Stimulated activated naive B cell treated with anti-CD40 and anti-IgM and Interleukin-4, amounts not matched to agents 10 μg/mL and 1 μg/mL and 100 μg/mL, for 72 hours (primary cell): ENCODE results near the gene NRG2.

Experiments used
- ATAC-seq, 2 donors: fragments of 150-1000 bp; cut with Tn5 transposase; replicated peaks; 2 replicates each; pipeline ENCODE4 v1.10.0; 2021; ENCODE audit warnings: moderate library complexity in 1 of 2
- DNase-seq: peaks from one replicate; pipeline ENCODE4 v3.0.0; 2021
- H3K27ac Mint-ChIP-seq: one replicate; pipeline ENCODE4 v1.8.0; 2022; ENCODE audit warnings: mild to moderate bottlenecking, mixed read lengths
- H3K27me3 Mint-ChIP-seq, 2 donors: one replicate each; pipeline ENCODE4 v1.8.0; 2022; ENCODE audit warnings: mixed read lengths in 2 of 2
- H3K36me3 Mint-ChIP-seq, 2 donors: one replicate each; pipeline ENCODE4 v1.8.0; 2022; ENCODE audit warnings: mixed read lengths in 2 of 2, mild to moderate bottlenecking in 1 of 2
- H3K4me1 Mint-ChIP-seq, 2 donors: one replicate each; pipeline ENCODE4 v1.8.0; 2022; ENCODE audit warnings: mixed read lengths in 2 of 2, mild to moderate bottlenecking in 1 of 2
- H3K4me3 Mint-ChIP-seq, 2 donors: one replicate each; pipeline ENCODE4 v1.8.0; 2022; ENCODE audit warnings: mild to moderate bottlenecking in 2 of 2, mixed read lengths in 2 of 2, moderate library complexity in 1 of 2
- H3K9me3 Mint-ChIP-seq, 2 donors: one replicate each; pipeline ENCODE4 v1.8.0; 2022; ENCODE audit warnings: mixed read lengths in 2 of 2, mild to moderate bottlenecking in 1 of 2

NRG2 gene

DNA sequence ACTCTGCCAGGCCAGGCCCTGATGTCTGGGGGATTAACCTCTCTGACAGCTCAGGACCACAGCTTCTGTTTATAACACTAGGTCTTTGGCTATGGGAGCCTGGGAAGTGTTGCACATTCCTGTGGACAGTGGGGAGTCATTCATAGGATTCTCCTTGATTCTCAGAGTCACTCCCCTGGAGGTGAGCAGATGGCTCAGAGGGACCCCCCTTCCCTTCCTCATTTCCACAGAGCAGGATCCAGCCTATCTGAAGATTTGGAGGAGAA is 60.2 kb downstream of the NRG2 start:
- H3K4me1 Mint-ChIP-seq: peaks cover 8 to 11% of the 10 kb centered on the region in 2 donors
- peaks cover 31 to 63% of the 10 kb centered on the region in 2 donors for H3K27me3 Mint-ChIP-seq

DNA sequence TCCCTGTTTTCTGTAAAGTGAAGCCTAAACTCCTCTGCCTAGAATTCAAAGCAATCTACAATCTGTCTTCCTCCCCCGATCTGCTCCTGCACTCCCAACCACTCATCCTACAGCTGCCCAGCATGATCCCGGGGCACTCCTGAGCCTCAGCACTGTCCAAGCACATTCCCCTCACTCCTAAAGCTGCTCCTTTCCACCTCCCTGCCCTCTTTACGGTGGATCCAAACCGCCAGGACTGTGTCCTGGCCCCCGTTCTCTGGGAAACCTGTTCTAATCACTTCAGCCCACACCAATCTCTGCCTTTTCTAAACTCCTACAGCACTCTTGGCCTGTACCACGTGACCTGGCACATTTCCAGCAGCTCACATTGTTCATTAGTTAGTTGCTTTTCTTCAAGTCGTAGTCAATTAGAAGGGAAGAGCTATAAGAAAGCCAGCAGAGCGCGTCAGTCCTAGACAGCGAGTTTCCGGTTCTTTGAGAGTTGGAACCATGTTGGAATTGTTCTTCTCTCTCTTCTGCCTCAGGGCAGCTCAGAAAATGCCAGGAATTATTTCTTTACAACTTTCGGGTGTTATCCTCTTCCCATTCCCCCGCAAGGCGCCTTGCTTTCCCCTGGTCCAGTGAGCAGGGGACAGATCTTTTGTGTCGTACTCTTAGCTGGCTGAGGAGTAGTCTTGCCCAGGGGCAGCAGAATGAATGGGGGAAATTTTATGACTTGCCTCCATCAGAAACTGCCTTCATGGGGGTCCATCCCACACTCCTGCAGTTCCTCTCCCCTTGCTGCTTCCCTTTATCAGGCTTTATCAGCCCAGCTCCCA is 60.7 kb downstream of the NRG2 start:
- peaks cover 8 to 11% of the 10 kb centered on the region in 2 donors for H3K4me1 Mint-ChIP-seq
- H3K9me3 Mint-ChIP-seq: no peaks in the 10 kb centered on the region
- ATAC-seq: no peak
- no peak overlapping the region for H3K4me3 Mint-ChIP-seq
- H3K27ac Mint-ChIP-seq: no peak overlapping the region
- DNase-seq: no peak
- H3K36me3 Mint-ChIP-seq: no peaks in the 10 kb centered on the region
- peaks cover 34 to 66% of the 10 kb centered on the region in 2 donors for H3K27me3 Mint-ChIP-seq

More for the DNA sequence above, 60.2 kb downstream of the NRG2 start:
- Mint-ChIP-seq H3K9me3 (no peaks in the 10 kb centered on the region), H3K36me3 (no peaks in the 10 kb centered on the region), H3K27ac (no peak overlapping the region), H3K4me3 (no peak overlapping the region)
- DNase-seq (no peak), ATAC-seq (no peak)

DNA sequence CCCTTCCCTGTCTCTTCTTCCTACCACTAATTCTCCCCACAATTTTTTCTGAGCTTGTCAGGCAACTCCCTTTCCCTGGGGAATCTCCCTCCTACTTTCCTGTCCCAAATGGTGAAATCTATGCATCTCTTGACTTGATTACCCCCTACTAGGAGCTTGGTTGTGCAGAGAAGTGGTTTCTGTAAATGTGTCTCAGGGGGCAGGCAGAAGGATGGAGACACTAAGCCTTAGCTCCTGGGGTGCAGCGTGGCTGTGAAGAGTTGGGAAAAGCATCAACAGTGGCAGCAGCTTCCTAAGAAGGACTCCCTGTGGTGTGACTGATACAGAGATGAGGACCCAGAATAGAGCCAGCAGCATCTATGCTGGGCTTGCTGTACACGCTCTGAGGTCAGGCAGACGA is 62.3 kb downstream of the NRG2 start:
- no peak for ATAC-seq
- H3K4me3 Mint-ChIP-seq: no peak overlapping the region
- H3K27me3 Mint-ChIP-seq: peaks cover 36 to 70% of the 10 kb centered on the region in 2 donors
- DNase-seq: no peak
- H3K27ac Mint-ChIP-seq: no peak overlapping the region
- H3K9me3 Mint-ChIP-seq: no peaks in the 10 kb centered on the region
- H3K36me3 Mint-ChIP-seq: no peaks in the 10 kb centered on the region
- H3K4me1 Mint-ChIP-seq: peaks cover 5 to 6% of the 10 kb centered on the region in 2 donors

DNA sequence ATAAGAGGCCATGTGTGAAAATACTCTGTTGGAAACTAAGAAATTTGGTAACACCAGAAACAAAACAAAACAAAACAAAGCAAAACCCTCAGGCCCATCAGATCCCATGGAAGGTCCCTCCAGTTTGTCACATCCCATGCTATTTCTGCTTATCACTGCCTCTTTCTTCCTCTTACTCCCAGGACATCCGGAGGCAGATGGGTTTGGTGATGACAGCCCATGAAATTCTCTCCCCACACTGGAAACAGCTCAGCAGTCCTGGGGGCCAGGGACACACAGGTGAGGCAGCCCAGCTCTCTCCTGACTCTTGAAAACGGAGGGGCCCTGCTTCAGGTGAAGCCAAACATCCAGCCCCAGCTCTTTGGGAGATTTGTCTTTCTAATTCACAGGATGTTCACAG is 63.2 kb downstream of the NRG2 start:
- Mint-ChIP-seq H3K4me3 (no peak overlapping the region), H3K27me3 (peaks cover 40 to 73% of the 10 kb centered on the region in 2 donors), H3K9me3 (no peaks in the 10 kb centered on the region), H3K36me3 (no peaks in the 10 kb centered on the region), H3K27ac (no peak overlapping the region), H3K4me1 (no peaks in the 10 kb centered on the region)
- ATAC-seq (no peak), DNase-seq (no peak)

DNA sequence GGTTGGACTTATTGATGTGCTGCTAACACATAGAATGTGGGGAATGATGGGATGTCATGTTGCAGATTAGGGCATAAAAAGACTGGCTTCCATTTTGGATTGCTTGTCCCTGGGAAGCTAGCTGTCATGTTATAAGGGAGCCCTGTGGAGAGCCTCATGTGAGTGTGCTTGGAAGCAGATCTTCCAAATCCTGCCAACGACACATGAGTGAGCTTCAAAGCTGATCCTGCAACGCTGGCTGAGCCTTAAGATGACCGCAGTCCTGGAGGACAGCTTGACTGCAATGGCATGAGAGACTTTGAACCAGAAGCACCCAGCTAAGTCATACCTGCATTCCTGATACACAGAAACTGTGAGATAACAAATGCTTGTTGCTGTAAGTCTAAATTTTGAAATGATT is 63.6 kb downstream of the NRG2 start:
- Mint-ChIP-seq H3K27ac (no peak overlapping the region), H3K4me1 (no peaks in the 10 kb centered on the region), H3K9me3 (no peaks in the 10 kb centered on the region), H3K4me3 (no peak overlapping the region), H3K36me3 (no peaks in the 10 kb centered on the region), H3K27me3 (peaks cover 44 to 77% of the 10 kb centered on the region in 2 donors)
- DNase-seq: no peak
- ATAC-seq: no peak

DNA sequence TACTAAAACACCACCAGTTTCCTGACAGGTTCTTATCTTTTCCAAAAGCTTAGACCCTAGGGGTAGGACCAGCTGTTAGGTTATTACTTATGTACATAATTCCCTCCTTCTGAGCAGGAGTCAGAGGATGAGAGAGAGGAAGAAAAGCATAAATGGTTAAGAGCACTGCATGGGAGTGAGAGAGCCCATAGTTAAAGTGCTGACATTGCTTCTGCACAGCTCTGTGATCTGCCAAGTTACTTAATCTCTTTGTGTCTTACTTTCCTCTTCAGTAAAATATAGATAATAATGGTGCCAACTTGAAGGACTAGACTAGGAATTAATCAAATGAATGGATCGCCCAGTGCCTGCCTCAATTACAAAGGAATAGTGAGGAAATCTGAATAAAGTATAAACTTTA is 66.4 kb downstream of the NRG2 start:
- DNase-seq: no peak
- no peak for ATAC-seq
- Mint-ChIP-seq H3K27ac (no peak overlapping the region), H3K4me1 (no peaks in the 10 kb centered on the region), H3K9me3 (no peaks in the 10 kb centered on the region), H3K27me3 (peaks cover 40 to 69% of the 10 kb centered on the region in 2 donors), H3K4me3 (no peak overlapping the region), H3K36me3 (no peaks in the 10 kb centered on the region)

DNA sequence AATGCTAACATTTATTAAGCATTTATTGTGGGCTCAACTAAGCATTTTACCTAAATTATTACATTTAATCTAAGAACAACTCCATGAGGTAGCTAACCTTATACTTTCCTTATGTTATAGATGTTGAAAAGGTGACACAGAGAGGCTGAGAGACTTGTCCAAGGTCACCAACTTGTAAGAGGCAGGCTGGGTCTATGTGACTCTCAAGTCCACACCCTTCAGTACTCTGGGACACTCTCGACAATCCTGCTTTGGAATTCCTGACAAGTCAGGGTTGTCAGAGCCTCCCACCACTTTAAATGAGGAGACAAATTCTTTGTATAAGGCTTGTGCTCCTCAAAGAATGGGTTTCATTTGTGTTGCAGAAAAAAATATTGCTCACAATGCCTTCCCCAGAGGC is 67.2 kb downstream of the NRG2 start:
- Mint-ChIP-seq H3K4me1 (no peaks in the 10 kb centered on the region), H3K9me3 (no peaks in the 10 kb centered on the region), H3K27ac (no peak overlapping the region), H3K4me3 (no peak overlapping the region), H3K27me3 (peaks cover 37 to 69% of the 10 kb centered on the region in 2 donors), H3K36me3 (no peaks in the 10 kb centered on the region)
- DNase-seq: no peak
- ATAC-seq: no peak

DNA sequence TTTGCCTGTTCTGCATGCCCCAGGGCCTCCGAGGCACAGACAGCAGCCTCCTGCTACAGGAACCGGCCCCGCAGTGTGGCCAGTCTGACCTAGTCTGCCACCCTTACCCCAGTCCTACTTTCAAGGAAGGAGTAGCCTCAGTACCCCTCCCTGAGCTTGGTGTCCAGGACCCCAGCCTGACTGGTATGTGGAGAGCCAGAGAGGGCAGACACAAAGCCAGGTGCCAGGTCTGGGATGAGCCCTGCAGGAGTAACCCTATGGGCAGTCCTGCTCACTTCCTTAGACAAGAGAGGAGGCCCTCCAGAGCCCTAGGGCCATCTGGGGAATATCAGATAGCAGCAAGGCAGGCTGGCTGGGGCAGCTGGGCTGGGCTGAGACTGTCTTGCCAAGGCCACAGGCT is 67.8 kb downstream of the NRG2 start:
- H3K4me3 Mint-ChIP-seq: no peak overlapping the region
- no peak for DNase-seq
- H3K9me3 Mint-ChIP-seq: no peaks in the 10 kb centered on the region
- no peak for ATAC-seq
- H3K36me3 Mint-ChIP-seq: no peaks in the 10 kb centered on the region
- peaks cover 31 to 65% of the 10 kb centered on the region in 2 donors for H3K27me3 Mint-ChIP-seq
- no peak overlapping the region for H3K27ac Mint-ChIP-seq
- H3K4me1 Mint-ChIP-seq: no peaks in the 10 kb centered on the region

DNA sequence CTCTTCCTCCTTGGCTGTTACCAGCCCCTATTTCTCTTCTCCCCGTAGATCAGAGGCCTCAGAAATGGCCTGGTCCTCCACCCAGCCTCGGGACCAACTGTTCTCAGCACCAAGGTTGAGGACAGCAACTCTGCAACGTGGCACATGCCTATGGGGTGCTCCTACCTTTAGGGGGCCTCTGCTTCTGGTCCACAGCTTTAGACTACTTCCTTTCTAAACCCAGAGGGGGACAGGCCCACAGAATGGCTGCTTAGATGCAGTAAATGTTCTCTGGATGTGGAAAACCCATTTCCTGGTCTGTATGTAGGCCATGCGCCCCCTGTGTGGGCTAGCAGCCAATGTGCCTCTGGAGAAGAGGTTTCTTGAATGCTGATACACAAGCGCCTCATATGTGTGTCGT is 68.4 kb downstream of the NRG2 start:
- ATAC-seq: no peak
- no peaks in the 10 kb centered on the region for H3K9me3 Mint-ChIP-seq
- H3K27me3 Mint-ChIP-seq: peaks cover 29 to 66% of the 10 kb centered on the region in 2 donors
- no peaks in the 10 kb centered on the region for H3K36me3 Mint-ChIP-seq
- no peak overlapping the region for H3K4me3 Mint-ChIP-seq
- no peaks in the 10 kb centered on the region for H3K4me1 Mint-ChIP-seq
- DNase-seq: no peak
- no peak overlapping the region for H3K27ac Mint-ChIP-seq

DNA sequence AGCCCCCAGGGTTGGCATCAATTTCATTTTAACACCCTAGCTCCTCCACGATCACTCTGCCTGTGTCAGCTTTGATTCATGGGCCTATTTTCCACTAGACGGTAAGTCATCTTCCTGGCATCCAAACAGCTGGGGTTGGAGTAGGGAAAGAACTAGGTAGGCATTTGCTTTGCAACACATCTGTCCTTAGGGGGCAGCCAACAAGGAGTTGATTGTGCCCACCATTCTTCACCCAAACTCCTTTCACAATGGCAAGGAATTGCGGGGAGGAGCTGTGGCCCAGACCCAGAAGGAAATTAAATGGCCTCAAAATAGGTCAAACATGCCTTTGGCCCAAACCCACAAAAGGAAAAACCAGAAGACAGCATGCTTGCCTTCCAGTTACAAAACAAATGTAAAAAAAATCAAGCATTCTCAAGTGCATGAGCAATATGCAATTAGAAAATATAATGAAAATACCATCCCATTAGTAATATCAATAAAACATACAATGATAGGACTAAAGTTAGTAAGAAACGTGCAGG is 71.8 kb downstream of the NRG2 start:
- Mint-ChIP-seq H3K4me1 (no peaks in the 10 kb centered on the region), H3K36me3 (no peaks in the 10 kb centered on the region), H3K27me3 (peaks cover 23 to 45% of the 10 kb centered on the region in 2 donors), H3K9me3 (no peaks in the 10 kb centered on the region), H3K4me3 (no peak overlapping the region), H3K27ac (no peak overlapping the region)
- ATAC-seq (no peak), DNase-seq (no peak)

DNA sequence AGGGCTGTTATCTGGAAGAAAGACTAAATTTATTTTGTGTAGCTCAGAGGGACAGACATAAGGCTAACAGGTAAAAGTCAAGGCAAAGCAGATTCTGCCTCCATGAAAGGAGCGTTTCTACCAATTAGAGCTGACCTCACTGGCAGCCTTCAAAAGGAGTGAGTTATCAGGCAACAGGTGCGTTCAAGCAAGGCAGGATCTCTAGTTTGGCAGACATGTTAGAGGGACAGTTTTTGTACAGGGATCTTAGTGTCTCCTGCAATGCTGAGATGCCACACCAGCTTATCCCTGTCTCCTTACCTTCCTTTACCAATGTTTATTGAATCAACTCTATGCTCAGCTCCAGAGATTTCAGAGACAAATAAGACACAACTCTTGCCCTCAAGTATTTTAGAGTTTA is 73.8 kb downstream of the NRG2 start:
- Mint-ChIP-seq H3K4me3 (no peak overlapping the region), H3K36me3 (no peaks in the 10 kb centered on the region), H3K27me3 (peaks cover 12 to 46% of the 10 kb centered on the region in 2 donors), H3K27ac (no peak overlapping the region), H3K9me3 (no peaks in the 10 kb centered on the region), H3K4me1 (no peaks in the 10 kb centered on the region)
- no peak for ATAC-seq
- no peak for DNase-seq

DNA sequence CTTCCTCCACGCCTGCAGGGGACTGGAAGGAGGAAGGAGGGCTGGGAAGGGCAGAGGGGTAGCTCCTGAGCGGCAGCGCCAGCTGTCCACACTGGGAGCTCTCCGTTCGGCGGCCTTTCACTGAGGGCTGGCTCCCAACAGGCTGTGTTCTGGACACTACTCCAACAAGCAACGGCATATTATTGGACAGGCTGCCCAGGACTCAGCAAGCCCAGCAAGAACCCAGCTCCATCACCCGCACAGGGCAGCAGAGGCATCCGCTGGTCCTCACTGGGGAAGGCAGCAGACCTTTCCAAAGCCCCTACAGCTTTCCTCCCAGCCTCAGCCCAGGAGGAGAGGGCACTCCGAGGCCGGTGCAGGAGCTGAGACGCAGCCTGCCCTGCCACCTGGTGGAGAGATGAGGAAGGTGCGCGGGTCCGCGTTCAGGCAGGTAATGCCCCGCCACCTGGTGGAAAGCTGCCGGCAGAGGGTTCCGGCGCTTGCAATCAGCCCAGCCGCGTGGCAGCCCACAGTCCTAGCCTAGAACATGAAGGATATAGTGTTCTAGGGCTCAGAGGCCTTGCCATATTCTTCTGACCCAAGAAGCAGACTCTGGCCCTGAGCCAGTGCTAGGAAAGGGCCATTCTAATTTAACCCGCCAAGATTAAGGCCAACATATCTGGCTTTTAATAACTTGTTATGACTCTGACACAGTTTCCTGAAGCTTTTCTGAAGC is 74.4 kb downstream of the NRG2 start:
- no peak overlapping the region for H3K27ac Mint-ChIP-seq
- no peaks in the 10 kb centered on the region for H3K36me3 Mint-ChIP-seq
- H3K4me3 Mint-ChIP-seq: no peak overlapping the region
- ATAC-seq (peak; percentile 98), DNase-seq (peak; percentile 83)
- no peaks in the 10 kb centered on the region for H3K4me1 Mint-ChIP-seq
- peaks cover 12 to 51% of the 10 kb centered on the region in 2 donors for H3K27me3 Mint-ChIP-seq
- H3K9me3 Mint-ChIP-seq: no peaks in the 10 kb centered on the region

DNA sequence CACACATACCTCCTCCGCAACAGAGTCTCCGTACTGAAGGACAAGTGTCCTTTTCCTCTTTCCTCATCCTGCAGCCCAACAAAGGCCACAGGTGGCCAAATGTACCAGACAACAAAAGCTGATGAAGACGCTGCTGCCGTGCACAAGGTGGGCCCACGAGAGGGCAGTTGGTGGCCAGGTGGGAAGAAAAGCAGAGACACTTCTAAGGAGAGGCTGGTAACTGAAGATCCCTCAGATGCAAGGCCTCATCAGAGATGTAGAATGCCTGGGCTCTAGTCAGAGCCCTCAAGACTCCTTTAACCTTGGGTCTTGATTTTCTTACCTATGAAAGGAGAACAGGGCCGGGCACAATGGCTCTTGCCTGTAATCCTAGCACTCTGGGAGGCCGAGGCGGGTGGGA is 75.7 kb downstream of the NRG2 start:
- DNase-seq (no peak), ATAC-seq (no peak)
- Mint-ChIP-seq H3K27ac (no peak overlapping the region), H3K4me3 (no peak overlapping the region), H3K36me3 (no peaks in the 10 kb centered on the region), H3K27me3 (peaks cover 7 to 49% of the 10 kb centered on the region in 2 donors), H3K4me1 (no peaks in the 10 kb centered on the region), H3K9me3 (no peaks in the 10 kb centered on the region)

DNA sequence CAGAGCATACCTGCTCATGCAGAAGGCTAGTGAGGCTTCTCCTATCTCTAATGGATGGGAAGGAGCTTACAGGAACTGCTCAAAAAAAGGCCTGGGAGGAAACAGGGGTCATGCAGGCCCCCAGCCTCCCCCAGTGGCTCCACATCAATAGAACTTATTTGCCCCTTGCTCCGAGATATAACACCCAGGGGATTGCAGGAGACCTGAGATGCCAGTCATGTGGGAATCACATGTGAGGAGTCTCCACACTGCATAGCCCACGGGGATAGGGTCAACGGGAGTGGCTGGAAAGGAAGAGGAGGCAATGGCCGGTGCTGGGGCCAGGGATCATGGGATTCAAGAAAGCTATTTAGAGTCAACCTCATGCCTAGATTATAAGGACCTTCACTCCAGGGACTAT is 76.2 kb downstream of the NRG2 start:
- H3K4me1 Mint-ChIP-seq: no peaks in the 10 kb centered on the region
- H3K27me3 Mint-ChIP-seq: peaks cover 12 to 52% of the 10 kb centered on the region in 2 donors
- H3K4me3 Mint-ChIP-seq: no peak overlapping the region
- H3K36me3 Mint-ChIP-seq: no peaks in the 10 kb centered on the region
- H3K9me3 Mint-ChIP-seq: no peaks in the 10 kb centered on the region
- no peak for DNase-seq
- H3K27ac Mint-ChIP-seq: no peak overlapping the region
- no peak for ATAC-seq

DNA sequence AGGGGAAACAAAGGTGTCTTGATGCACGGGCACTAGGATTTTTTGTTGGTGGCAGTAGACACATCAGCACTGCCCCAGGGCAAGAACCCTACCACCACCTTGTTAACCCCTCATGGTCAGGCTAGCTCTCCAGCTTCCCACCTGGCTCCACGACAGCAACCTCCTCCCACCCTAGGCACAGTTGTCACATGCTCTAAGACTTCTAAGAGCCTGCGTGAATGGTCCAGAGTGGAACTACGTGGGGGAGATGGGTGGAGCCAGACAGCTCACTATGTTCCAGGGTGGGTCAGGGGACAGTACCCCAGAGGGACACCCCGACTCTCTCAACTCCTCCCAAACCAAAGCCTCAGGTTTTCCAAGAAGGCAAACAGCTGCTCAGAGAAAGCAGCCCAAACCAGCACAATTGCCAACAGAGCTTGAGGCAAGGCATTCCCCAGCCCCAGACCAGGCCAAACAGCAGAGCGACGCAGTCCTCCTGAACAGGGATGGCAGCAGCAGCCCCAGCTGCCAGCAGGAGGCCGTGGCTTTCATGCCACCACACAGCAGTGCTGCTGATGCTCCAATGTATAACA is 78.0 kb downstream of the NRG2 start:
- Mint-ChIP-seq H3K4me1 (no peaks in the 10 kb centered on the region), H3K27me3 (peaks cover 10 to 43% of the 10 kb centered on the region in 2 donors), H3K4me3 (no peak overlapping the region), H3K36me3 (no peaks in the 10 kb centered on the region), H3K9me3 (no peaks in the 10 kb centered on the region), H3K27ac (no peak overlapping the region)
- no peak for ATAC-seq
- DNase-seq: no peak
